ENCODE data around the gene ZBTB11.
"Not testable (repeated sequence)": the region's sequence is repeated elsewhere in the genome, so short reads cannot be mapped to it uniquely, and the experiment has no call there.

The ZBTB11 gene

GRCh38 chr3:101689286-101689685, 12.4 kb upstream of the ZBTB11 start:
- no peak for DNase-seq

GRCh38 chr3:101687142-101687931, 10.4 kb upstream of the ZBTB11 start:
- no peak for DNase-seq

- no peak for DNase-seq
These were observed 9.0 kb upstream of the ZBTB11 start for GRCh38 chr3:101685870-101686307.

- no peak for DNase-seq
These were observed 8.1 kb upstream of the ZBTB11 start for GRCh38 chr3:101685050-101685400.

GRCh38 chr3:101680466-101680865, 3.5 kb upstream of the ZBTB11 start:
- DNase-seq, result no peak

- not testable (repeated sequence) for DNase-seq
These were observed 1.9 kb upstream of the ZBTB11 start for GRCh38 chr3:101678837-101679236.

- no peak for DNase-seq
These were observed 729 bp upstream of the ZBTB11 start for GRCh38 chr3:101677436-101678286.

GRCh38 chr3:101676216-101676764, 642 bp downstream of the ZBTB11 start:
- DNase-seq, result no peak

- no peak for DNase-seq
These were observed 1.2 kb downstream of the ZBTB11 start for GRCh38 chr3:101675709-101676215.

GRCh38 chr3:101674518-101674917, 2.4 kb downstream of the ZBTB11 start:
- no peak for DNase-seq

- DNase-seq, result no peak
These were observed 3.0 kb downstream of the ZBTB11 start for GRCh38 chr3:101673953-101674352.

GRCh38 chr3:101671014-101671413, 5.9 kb downstream of the ZBTB11 start:
- DNase-seq, result no peak

- DNase-seq, result no peak
These were observed 9.1 kb downstream of the ZBTB11 start for GRCh38 chr3:101667844-101668243.

- DNase-seq, result no peak
These were observed 9.6 kb downstream of the ZBTB11 start for GRCh38 chr3:101667331-101667730.

- DNase-seq, result no peak
These were observed 11.1 kb downstream of the ZBTB11 start for GRCh38 chr3:101665851-101666250.

GRCh38 chr3:101665357-101665756, 11.6 kb downstream of the ZBTB11 start:
- no peak for DNase-seq

GRCh38 chr3:101660714-101661113, 16.2 kb downstream of the ZBTB11 start:
- no peak for DNase-seq

GRCh38 chr3:101656651-101657050, 20.3 kb downstream of the ZBTB11 start:
- no peak for DNase-seq

GRCh38 chr3:101646726-101647125, 30.2 kb downstream of the ZBTB11 start:
- no peak for DNase-seq

- DNase-seq, result no peak
These were observed 32.9 kb downstream of the ZBTB11 start for GRCh38 chr3:101643861-101644613.

GRCh38 chr3:101643009-101643844, 33.7 kb downstream of the ZBTB11 start:
- no peak for DNase-seq

- no peak for DNase-seq
These were observed 34.5 kb downstream of the ZBTB11 start for GRCh38 chr3:101642441-101642840.

All from cortex of kidney (tissue), 1 donor.